Mucosa of descending colon (tissue), 3 donors: ENCODE results near the gene RNF113B. TPM values are rescaled to one million over a fixed set of nuclear protein-coding genes. Genes with fewer than 3 reads are reported as not detected.

Experiments
- ATAC-seq: fragments of 200-7000 bp; cut with Tn5 transposase; one replicate; pipeline ENCODE4 v1.9.1; 2020; ENCODE audit warnings: mild to moderate bottlenecking, moderate library complexity
- DNase-seq, 3 donors: peaks; one replicate each; pipeline ENCODE4 v3.0.0-alpha.2; 2020
- H3K36me3 ChIP-seq: fragments of 200-600 bp; one replicate; pipeline ENCODE4 v1.8.0; 2021; ENCODE audit warnings: low read depth, mild to moderate bottlenecking
- H3K4me1 ChIP-seq: fragments of 200-600 bp; one replicate; pipeline ENCODE4 v1.8.0; 2021; ENCODE audit warnings: low read depth, mild to moderate bottlenecking
- H3K4me3 ChIP-seq: fragments of 200-600 bp; one replicate; pipeline ENCODE4 v1.8.0; 2021; ENCODE audit warnings: mild to moderate bottlenecking
- H3K9me3 ChIP-seq: fragments of 200-600 bp; one replicate; pipeline ENCODE4 v1.8.0; 2021; ENCODE audit warnings: mild to moderate bottlenecking
- CTCF ChIP-seq: fragments of 200-600 bp; IDR thresholded peaks from one replicate; pipeline ENCODE4 v1.8.0; 2022; ENCODE audit warnings: antibody characterized with exemption, mild to moderate bottlenecking
- intact Hi-C, 2 donors: fragments of 100-400 bp; cut with DNase I in 1 of 2; cut with micrococcal nuclease in 1 of 2; formaldehyde crosslinking; loops; one replicate each; pipeline versions ENCODE4 v1.11.0 to v1.11.1; 2022; cut with DNase I, micrococcal nuclease
- long read RNA-seq, 2 donors: library from polyadenylated mRNA; unstranded; transcript quantifications; one replicate each; pipeline ENCODE4 v2.0.0, GENCODE V29; 2019 to 2021
- total RNA-seq, 3 donors: library from RNA; stranded (reverse); fragmentation: NEBNext Ultra II Directional in 2 of 3; extraction: Animal tissue kit (Norgen Biotek cat#: 25700) in 2 of 3; gene quantifications; one replicate each; pipeline versions ENCODE4 v1.2.1 to v1.2.4, GENCODE V29; 2021 to 2023
- donor health status: DM: no; HTN: no; CAD: no; lungs with moderate emphysema.
- donor health status: DM: no; HTN: no; CAD: no.
- donor health status: DM: no; HTN: yes; CAD: no.

RNF113B gene
- not detected for total RNA-seq
- long read RNA-seq, donor 1 = 0 reads
- long read RNA-seq, donor 2 = 0 reads

GRCh38 chr13:98176777-98177608 lies at the start of gene RNF113B:
Gene RNF113B (minus strand): TSS chr13:98177269. CDS start chr13:98177236, 33 bp downstream.
- ATAC-seq = no peak
- Histone ChIP-seq H3K4me1 (peaks cover 5% of the 10 kb centered on the region), H3K9me3 (no peaks in the 10 kb centered on the region), H3K36me3 (no peaks in the 10 kb centered on the region), H3K4me3 (no peak within 1 kb of the TSS)
- no peak for DNase-seq
- intact Hi-C loops = no loop called here
- no peak for TF ChIP-seq CTCF

- Histone ChIP-seq H3K4me3 (no peak overlapping the region), H3K36me3 (no peaks in the 10 kb centered on the region), H3K4me1 (no peaks in the 10 kb centered on the region), H3K9me3 (no peaks in the 10 kb centered on the region)
- ATAC-seq (no peak), DNase-seq (no peak)
- TF ChIP-seq CTCF = no peak
- intact Hi-C loops = no loop called here
These were observed 49.4 kb upstream of the RNF113B start for GRCh38 chr13:98226496-98226895.

GRCh38 chr13:98225036-98225940 lies 48.2 kb upstream of the RNF113B start:
- no peaks in the 10 kb centered on the region for H3K9me3 ChIP-seq
- H3K4me3 ChIP-seq = no peak overlapping the region
- no peak for ATAC-seq
- intact Hi-C loops = no loop called here
- no peaks in the 10 kb centered on the region for H3K4me1 ChIP-seq
- TF ChIP-seq CTCF = no peak
- no peaks in the 10 kb centered on the region for H3K36me3 ChIP-seq
- DNase-seq = no peak

GRCh38 chr13:98224557-98224956 lies 47.5 kb upstream of the RNF113B start:
- H3K4me3 ChIP-seq = no peak overlapping the region
- ATAC-seq = no peak
- TF ChIP-seq CTCF = no peak
- no peaks in the 10 kb centered on the region for H3K9me3 ChIP-seq
- H3K4me1 ChIP-seq = no peaks in the 10 kb centered on the region
- no peaks in the 10 kb centered on the region for H3K36me3 ChIP-seq
- no peak for DNase-seq
- intact Hi-C loops = no loop called here

GRCh38 chr13:98223741-98224140 lies 46.7 kb upstream of the RNF113B start:
- intact Hi-C loops = no loop called here
- H3K4me1 ChIP-seq = no peaks in the 10 kb centered on the region
- H3K36me3 ChIP-seq = no peaks in the 10 kb centered on the region
- ATAC-seq (peak; percentile 32), DNase-seq (no peak)
- no peak for TF ChIP-seq CTCF
- H3K9me3 ChIP-seq = no peaks in the 10 kb centered on the region
- no peak overlapping the region for H3K4me3 ChIP-seq
